HG03457 (cell line): ENCODE results near the gene PRKN.
"Not testable (repeated sequence)": the region's sequence is repeated elsewhere in the genome, so short reads cannot be mapped to it uniquely, and the experiment has no call there.

Experiments
- ATAC-seq: cut with Tn5 transposase; IDR thresholded peaks from one replicate; pipeline ENCODE4 v1.9.1; 2021; ENCODE audit warnings: moderate number of reproducible peaks; ENCODE audit not compliant: unreplicated experiment

The PRKN gene

GRCh38 chr6:161542346-161542980 is 1185.1 kb downstream of the PRKN start:
- ATAC-seq: no peak

GRCh38 chr6:161540532-161540931 is 1187.0 kb downstream of the PRKN start:
- ATAC-seq: no peak

- no peak for ATAC-seq
Measured at GRCh38 chr6:161536224-161536630, 1191.3 kb downstream of the PRKN start.

GRCh38 chr6:161534264-161534873 is 1193.2 kb downstream of the PRKN start:
- no peak for ATAC-seq

GRCh38 chr6:161533266-161533665 is 1194.3 kb downstream of the PRKN start:
- no peak for ATAC-seq

- ATAC-seq: no peak
Measured at GRCh38 chr6:161532536-161532935, 1195.0 kb downstream of the PRKN start.

- ATAC-seq: no peak
Measured at GRCh38 chr6:161526794-161527193, 1200.8 kb downstream of the PRKN start.

GRCh38 chr6:161523362-161523761 is 1204.2 kb downstream of the PRKN start:
- no peak for ATAC-seq

- no peak for ATAC-seq
Measured at GRCh38 chr6:161522276-161522675, 1205.3 kb downstream of the PRKN start.

- ATAC-seq: no peak
Measured at GRCh38 chr6:161511447-161512095, 1216.0 kb downstream of the PRKN start.

- no peak for ATAC-seq
Measured at GRCh38 chr6:161508341-161508740, 1219.2 kb downstream of the PRKN start.

GRCh38 chr6:161507375-161507774 is 1220.2 kb downstream of the PRKN start:
- ATAC-seq: no peak

- ATAC-seq: no peak
Measured at GRCh38 chr6:161503570-161503969, 1224.0 kb downstream of the PRKN start.

GRCh38 chr6:161498881-161499280 is 1228.7 kb downstream of the PRKN start:
- no peak for ATAC-seq

GRCh38 chr6:161498359-161498758 is 1229.2 kb downstream of the PRKN start:
- peak; percentile 67 for ATAC-seq

- ATAC-seq: no peak
Measured at GRCh38 chr6:161496941-161497340, 1230.6 kb downstream of the PRKN start.

- not testable (repeated sequence) for ATAC-seq
Measured at GRCh38 chr6:161496271-161496670, 1231.3 kb downstream of the PRKN start.

- ATAC-seq: no peak
Measured at GRCh38 chr6:161494566-161494965, 1233.0 kb downstream of the PRKN start.

- ATAC-seq: no peak
Measured at GRCh38 chr6:161493576-161494118, 1233.9 kb downstream of the PRKN start.

GRCh38 chr6:161489626-161490306 is 1237.8 kb downstream of the PRKN start:
- ATAC-seq: no peak

GRCh38 chr6:161487694-161488093 is 1239.9 kb downstream of the PRKN start:
- ATAC-seq: no peak

GRCh38 chr6:161487217-161487531 is 1240.4 kb downstream of the PRKN start:
- ATAC-seq: no peak
